IMR-90 (cell line): ENCODE measurements around the gene MAST3. TPM values are rescaled to one million over a fixed set of nuclear protein-coding genes. Genes with fewer than 3 reads are reported as not detected.

Experiments used
- ATAC-seq: fragments of 200-7000 bp; cut with Tn5 transposase; 2 replicates; pipeline ENCODE4 v1.9.1; 2020; ENCODE audit warnings: low read depth, mild to moderate bottlenecking, moderate library complexity
- BruUV-seq: library from RNA; stranded (reverse); fragments of 400-500 nt; replicated peaks from 2 replicates; lab custom pipeline; 2021; lab: Mats Ljungman, UMichigan
- CTCF ChIA-PET: fragments of 300-600 bp; formaldehyde crosslinking; extraction: SDS; loops from one replicate; lab custom pipeline; 2021; ENCODE audit warnings: antibody characterized with exemption; lab: Yijun Ruan, JAX
- POLR2A ChIA-PET: fragments of 300-600 bp; sonication (Branson Sonifier 250); formaldehyde crosslinking; loops from one replicate; lab custom pipeline; 2022; ENCODE audit warnings: antibody characterized with exemption; ENCODE audit not compliant: unreplicated experiment; lab: Charles Lee
- DNase-seq: peaks from one replicate; pipeline ENCODE4 v3.0.0; 2013
- H2AFZ ChIP-seq: replicated peaks from 2 replicates; pipeline ENCODE3; 2013; ENCODE audit warnings: low read length, mild to moderate bottlenecking; ENCODE audit not compliant: poor library complexity
- H2AK5ac ChIP-seq: 2 replicates; pipeline ENCODE4 v1.6.1; 2013; ENCODE audit warnings: low read depth, low read length, inconsistent platforms
- H2AK9ac ChIP-seq: replicated peaks from 2 replicates; pipeline ENCODE3; 2013; ENCODE audit warnings: mild to moderate bottlenecking, low read depth, low read length, moderate library complexity; ENCODE audit not compliant: poor library complexity
- H2BK120ac ChIP-seq: 2 replicates; pipeline ENCODE4 v1.6.1; 2013; ENCODE audit warnings: low read depth, low read length, inconsistent platforms
- H2BK15ac ChIP-seq: 3 replicates; pipeline ENCODE4 v1.6.1; 2013; ENCODE audit warnings: low read depth, low read length, inconsistent platforms
- H2BK20ac ChIP-seq: 2 replicates; pipeline ENCODE4 v1.6.1; 2013; ENCODE audit warnings: low read depth, mild to moderate bottlenecking, inconsistent platforms, low read length, moderate library complexity
- H2BK5ac ChIP-seq: 2 replicates; pipeline ENCODE4 v1.6.1; 2013; ENCODE audit warnings: mild to moderate bottlenecking, low read depth, low read length, inconsistent platforms; ENCODE audit not compliant: poor library complexity, severe bottlenecking
- H3K14ac ChIP-seq: replicated peaks from 2 replicates; pipeline ENCODE4 v1.6.1; 2013; ENCODE audit warnings: low read depth, low read length, inconsistent platforms
- H3K18ac ChIP-seq: 2 replicates; pipeline ENCODE4 v1.6.1; 2013; ENCODE audit warnings: low read depth, low read length, control low read depth
- H3K23ac ChIP-seq: 2 replicates; pipeline ENCODE4 v1.6.1; 2013; ENCODE audit warnings: low read depth, low read length, inconsistent platforms
- H3K27ac ChIP-seq: 2 replicates; pipeline ENCODE4 v1.5.1; 2013; ENCODE audit warnings: mild to moderate bottlenecking, control low read depth, low read length; ENCODE audit not compliant: insufficient read depth
- H3K27me3 ChIP-seq: 2 replicates; pipeline ENCODE4 v1.6.1; 2013; ENCODE audit warnings: low read length; ENCODE audit not compliant: control insufficient read depth, insufficient read depth
- H3K36me3 ChIP-seq: 2 replicates; pipeline ENCODE4 v1.6.1; 2013; ENCODE audit warnings: low read length, mixed read lengths; ENCODE audit not compliant: control insufficient read depth, insufficient read depth
- H3K4ac ChIP-seq: 2 replicates; pipeline ENCODE4 v1.6.1; 2013; ENCODE audit warnings: low read depth, low read length, inconsistent platforms
- H3K4me1 ChIP-seq: 2 replicates; pipeline ENCODE4 v1.6.1; 2013; ENCODE audit warnings: low read length, mixed read lengths; ENCODE audit not compliant: control insufficient read depth, insufficient read depth
- H3K4me2 ChIP-seq: 2 replicates; pipeline ENCODE4 v1.6.1; 2013; ENCODE audit warnings: low read depth, mild to moderate bottlenecking, control low read depth, low read length, moderate library complexity
- H3K4me3 ChIP-seq: 2 replicates; pipeline ENCODE4 v1.5.1; 2013; ENCODE audit warnings: low read depth, mild to moderate bottlenecking, control low read depth, low read length, moderate library complexity; ENCODE audit not compliant: insufficient read depth
- H3K56ac ChIP-seq: 2 replicates; pipeline ENCODE4 v1.6.1; 2013; ENCODE audit warnings: low read length, inconsistent platforms; ENCODE audit not compliant: insufficient read depth; ENCODE audit errors: extremely low read depth
- H3K79me1 ChIP-seq, 2 experiments: 2 replicates each; pipeline ENCODE4 v1.6.1; 2013; ENCODE audit warnings: low read length in 2 of 2, inconsistent platforms in 1 of 2, low read depth in 1 of 2
- H3K9ac ChIP-seq: 2 replicates; pipeline ENCODE4 v1.6.1; 2013; ENCODE audit warnings: low read depth, low read length, control low read depth
- H3K9me1 ChIP-seq: 2 replicates; pipeline ENCODE4 v1.6.1; 2013; ENCODE audit warnings: low read length, inconsistent platforms; ENCODE audit not compliant: insufficient read depth
- H3K9me3 ChIP-seq: 2 replicates; pipeline ENCODE4 v1.6.1; 2013; ENCODE audit warnings: low read length; ENCODE audit not compliant: control insufficient read depth, insufficient read depth
- H4K20me1 ChIP-seq: 2 replicates; pipeline ENCODE4 v1.6.1; 2013; ENCODE audit warnings: low read length, inconsistent platforms; ENCODE audit not compliant: insufficient read depth
- H4K5ac ChIP-seq: 2 replicates; pipeline ENCODE4 v1.6.1; 2013; ENCODE audit warnings: mild to moderate bottlenecking, low read depth, low read length, control low read depth
- H4K8ac ChIP-seq, 2 experiments: 2 replicates each; pipeline ENCODE4 v1.6.1; 2013; ENCODE audit warnings: low read depth in 2 of 2, low read length in 2 of 2, control low read depth in 1 of 2, inconsistent platforms in 1 of 2
- H4K91ac ChIP-seq: 2 replicates; pipeline ENCODE4 v1.6.1; 2013; ENCODE audit warnings: low read depth, low read length, inconsistent platforms; ENCODE audit not compliant: insufficient read depth
- CEBPB ChIP-seq: IDR thresholded peaks from 2 replicates; pipeline ENCODE4 v1.6.1; 2012; ENCODE audit warnings: low read depth, low read length, improper control_type of control experiment
- MAFK ChIP-seq: IDR thresholded peaks from 2 replicates; pipeline ENCODE4 v1.6.1; 2012; ENCODE audit warnings: low read depth, low read length, improper control_type of control experiment
- MAZ ChIP-seq: IDR thresholded peaks from 2 replicates; pipeline ENCODE4 v1.6.1; 2012; ENCODE audit warnings: low read depth, mild to moderate bottlenecking, low read length, improper control_type of control experiment, moderate library complexity, borderline replicate concordance
- MXI1 ChIP-seq: IDR thresholded peaks from 2 replicates; pipeline ENCODE4 v1.6.1; 2012; ENCODE audit warnings: low read depth, mild to moderate bottlenecking, low read length, moderate library complexity, borderline replicate concordance
- RFX5 ChIP-seq: IDR thresholded peaks from 2 replicates; pipeline ENCODE4 v1.8.0; 2012; ENCODE audit warnings: low read depth, mild to moderate bottlenecking, low read length, moderate library complexity
- WGBS, 2 experiments: methylation state at CpG; one replicate each; pipeline versions ENCODE4 v1.1.5 to v1.1.7; 2013; ENCODE audit warnings: missing lambda C conversion rate in 2 of 2; ENCODE audit not compliant: insufficient read length in 1 of 2; ENCODE audit errors: extremely low coverage in 2 of 2; 5-methylcytosine and 5-hydroxymethylcytosine counted together
- dilution Hi-C: fragments of 300-500 bp; cut with HindIII; formaldehyde crosslinking; loops from one replicate; pipeline ENCODE4 v1.14.3; 2018; ENCODE audit warnings: low sequenced_read_pairs; ENCODE audit not compliant: unreplicated experiment
- in situ Hi-C: fragments of 300-500 bp; cut with MboI; formaldehyde crosslinking; loops from 3 replicates; pipeline ENCODE4 v1.14.3; 2019; ENCODE audit warnings: low sequenced_read_pairs, inconsistent platforms, mixed read lengths
- intact Hi-C: fragments of 100-400 bp; cut with micrococcal nuclease; formaldehyde crosslinking; loops from 2 replicates; pipeline ENCODE4 v1.10.0; 2022
- polyA plus RNA-seq, 3 experiments: library from polyadenylated mRNA; depleted of rRNA; stranded (reverse); fragments of >200 nt; gene quantifications; 2 replicates each; pipeline ENCODE4 v1.2.3, GENCODE V29; 2012; ENCODE audit warnings: low replicate concordance in 1 of 3
- total RNA-seq: library from RNA; depleted of rRNA; stranded (reverse); fragments of >200 nt; gene quantifications from 2 replicates; pipeline ENCODE4 v1.2.3, GENCODE V29; 2012
- TF ChIP-seq, protein P1 (sequence below): fragments of 150-350 bp; IDR thresholded peaks from 2 replicates; pipeline ENCODE4 v1.6.1; 2017; ENCODE audit warnings: mild to moderate bottlenecking, antibody characterized with exemption, low read length, low read depth

The MAST3 gene
- total and polyA plus RNA-seq, 2 of the 4 experiments (the other 2 are of a cell fraction) = 1.3 to 4.3 TPM

DNA sequence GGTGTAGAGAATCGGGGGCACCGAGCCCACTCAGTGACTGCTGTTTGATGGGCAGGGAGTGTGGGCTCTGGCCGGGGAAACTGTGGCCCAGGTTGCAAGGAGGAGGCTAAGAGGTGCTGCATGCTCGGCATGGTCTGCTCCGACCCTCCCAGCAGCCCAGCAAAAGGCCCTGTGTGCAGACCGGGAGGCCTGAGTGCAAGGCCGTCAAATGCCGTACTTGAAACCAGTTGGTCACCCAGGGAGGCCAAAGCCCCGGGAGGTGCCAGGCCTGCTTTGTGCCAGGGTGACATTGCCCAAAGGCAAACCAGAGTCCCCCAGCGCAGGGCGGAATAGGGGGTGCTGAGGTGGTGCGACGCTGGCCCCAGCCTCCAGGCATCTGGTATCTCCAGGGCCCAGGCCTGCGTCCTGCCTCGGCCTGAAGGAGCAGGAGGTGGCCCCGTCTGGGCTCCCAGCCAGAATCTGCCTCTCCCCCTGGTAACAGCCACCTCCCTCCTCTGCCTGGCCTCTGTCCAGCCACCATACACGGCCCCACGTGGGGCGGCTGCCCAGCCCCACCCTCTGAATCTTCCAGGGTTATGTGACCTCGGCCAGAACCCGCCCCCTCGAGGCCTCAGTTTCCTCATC lies 59.4 kb downstream of the MAST3 start:
- H3K4me2 ChIP-seq = peak overlapping the region; percentile 10; the same call in 1 of the 2 replicates
- H3K27ac ChIP-seq = peak overlapping the region; percentile 13; the same call in 1 of the 2 replicates
- no peak overlapping the region; the same call in 1 of the 2 replicates for H4K5ac ChIP-seq
- peak overlapping the region in 1 of 2 experiments; percentile 65; a peak in 2 of 4 replicates for H4K8ac ChIP-seq
- no peak overlapping the region for H3K4me3 ChIP-seq
- CTCF ChIA-PET = no interaction called here
- WGBS, 2 experiments = 37% methylated on average over 8 of the region's 22 CpGs; no CpG with 5 or more reads in 1 of the 2 experiments
- H2BK5ac ChIP-seq = no peak overlapping the region
- no peak overlapping the region for H3K14ac ChIP-seq
- H3K9me1 ChIP-seq = peaks cover 11% of the 10 kb centered on the region
- H3K56ac ChIP-seq = no peak overlapping the region
- H4K91ac ChIP-seq = no peak overlapping the region
- POLR2A ChIA-PET = no interaction called here
- no peak overlapping the region for H2BK20ac ChIP-seq
- peaks cover 29% of the 10 kb centered on the region for H4K20me1 ChIP-seq
- peak overlapping the region; percentile 70 for H2AFZ ChIP-seq
- ATAC-seq (peak; percentile 1; the same call in 1 of the 2 replicates), DNase-seq (peak; percentile 83)
- peaks cover 21 to 52% of the 10 kb centered on the region in 2 experiments for H3K79me1 ChIP-seq
- peaks cover 17% of the 10 kb centered on the region for H3K36me3 ChIP-seq
- peak overlapping the region; percentile 12; the same call in 1 of the 2 replicates for H3K9ac ChIP-seq
- H2AK9ac ChIP-seq = peak overlapping the region; percentile 96
- peak overlapping the region; percentile 10; the same call in 1 of the 2 replicates for H3K4ac ChIP-seq
- in situ Hi-C loops = no loop called here
- 0 out of 2 replicates have a peak overlapping the region, but pooled peaks have one; percentile 14 for H3K23ac ChIP-seq
- dilution Hi-C loops = no loop called here
- H2BK15ac ChIP-seq = no peak overlapping the region
- H3K18ac ChIP-seq = no peak overlapping the region
- peaks cover 20% of the 10 kb centered on the region for H3K4me1 ChIP-seq
- H3K27me3 ChIP-seq = no peaks in the 10 kb centered on the region
- H2AK5ac ChIP-seq = peak overlapping the region; percentile 54
- intact Hi-C loops = loop anchor here (10.0 kb wide), 1 partner anchor 152 kb away; the partner anchor contains the start of gene ARRDC2
- BruUV-seq = no TSS peak
- no peak overlapping the region; the same call in 1 of the 2 replicates for H2BK120ac ChIP-seq
- no peaks in the 10 kb centered on the region for H3K9me3 ChIP-seq
- peak; percentile 62; the same call in 1 of the 2 replicates for TF ChIP-seq MXI1
- TF ChIP-seq MAFK = no peak
- peak; percentile 45; the same call in 1 of the 2 replicates for TF ChIP-seq MAZ
- TF ChIP-seq CEBPB = no peak
- TF ChIP-seq, protein P1, sequence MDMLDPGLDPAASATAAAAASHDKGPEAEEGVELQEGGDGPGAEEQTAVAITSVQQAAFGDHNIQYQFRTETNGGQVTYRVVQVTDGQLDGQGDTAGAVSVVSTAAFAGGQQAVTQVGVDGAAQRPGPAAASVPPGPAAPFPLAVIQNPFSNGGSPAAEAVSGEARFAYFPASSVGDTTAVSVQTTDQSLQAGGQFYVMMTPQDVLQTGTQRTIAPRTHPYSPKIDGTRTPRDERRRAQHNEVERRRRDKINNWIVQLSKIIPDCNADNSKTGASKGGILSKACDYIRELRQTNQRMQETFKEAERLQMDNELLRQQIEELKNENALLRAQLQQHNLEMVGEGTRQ = peak; percentile 90
- TF ChIP-seq RFX5 = peak; percentile 81
